Measurements from ENCODE around the gene ATP5ME.

DNA sequence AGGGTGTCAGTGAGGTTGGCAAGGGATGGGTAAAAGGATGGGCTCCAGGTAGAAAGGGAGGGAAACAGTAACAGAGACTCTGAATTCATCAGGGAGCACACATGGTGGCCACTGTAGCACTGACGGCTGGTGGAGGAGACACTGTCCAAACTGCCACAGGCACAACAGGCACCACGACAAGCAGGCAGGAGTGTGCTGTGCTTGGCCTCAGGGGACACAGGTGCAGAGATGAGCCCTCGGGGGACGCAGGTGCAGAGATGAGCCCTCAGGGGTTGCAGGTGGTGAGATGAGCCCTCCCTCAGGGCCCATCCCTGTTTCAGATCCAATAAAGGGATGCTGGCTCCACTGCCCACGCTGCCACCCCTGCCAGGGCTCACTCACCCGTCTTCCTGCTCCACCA, 41.1 kb downstream of the ATP5ME start:
- TF ChIP-seq, protein P1, sequence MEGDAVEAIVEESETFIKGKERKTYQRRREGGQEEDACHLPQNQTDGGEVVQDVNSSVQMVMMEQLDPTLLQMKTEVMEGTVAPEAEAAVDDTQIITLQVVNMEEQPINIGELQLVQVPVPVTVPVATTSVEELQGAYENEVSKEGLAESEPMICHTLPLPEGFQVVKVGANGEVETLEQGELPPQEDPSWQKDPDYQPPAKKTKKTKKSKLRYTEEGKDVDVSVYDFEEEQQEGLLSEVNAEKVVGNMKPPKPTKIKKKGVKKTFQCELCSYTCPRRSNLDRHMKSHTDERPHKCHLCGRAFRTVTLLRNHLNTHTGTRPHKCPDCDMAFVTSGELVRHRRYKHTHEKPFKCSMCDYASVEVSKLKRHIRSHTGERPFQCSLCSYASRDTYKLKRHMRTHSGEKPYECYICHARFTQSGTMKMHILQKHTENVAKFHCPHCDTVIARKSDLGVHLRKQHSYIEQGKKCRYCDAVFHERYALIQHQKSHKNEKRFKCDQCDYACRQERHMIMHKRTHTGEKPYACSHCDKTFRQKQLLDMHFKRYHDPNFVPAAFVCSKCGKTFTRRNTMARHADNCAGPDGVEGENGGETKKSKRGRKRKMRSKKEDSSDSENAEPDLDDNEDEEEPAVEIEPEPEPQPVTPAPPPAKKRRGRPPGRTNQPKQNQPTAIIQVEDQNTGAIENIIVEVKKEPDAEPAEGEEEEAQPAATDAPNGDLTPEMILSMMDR (IDR thresholded peaks at IDR 0.05): no peak
- TF ChIP-seq EZH2 (IDR thresholded peaks at IDR 0.05): no peak
